OCI-LY1 (cell line): ENCODE results near the gene MOB1B.

Experiments used
- H2AFZ ChIP-seq: fragments of 200-600 bp; sonication (generic), shearing (Covaris generic); 2 replicates; pipeline ENCODE4 v1.6.0; 2014; ENCODE audit warnings: antibody characterized with exemption, mild to moderate bottlenecking, low read length
- H3F3A ChIP-seq: fragments of 200-600 bp; sonication (generic), shearing (Covaris generic); 2 replicates; pipeline ENCODE4 v1.6.0; 2014; ENCODE audit warnings: mild to moderate bottlenecking, antibody characterized with exemption, low read length, moderate library complexity; ENCODE audit not compliant: insufficient read depth
- H3K27ac ChIP-seq: fragments of 200-600 bp; sonication (generic); 2 replicates; pipeline ENCODE4 v1.5.1; 2014; ENCODE audit warnings: low read length, mixed run types, mild to moderate bottlenecking, low read depth; ENCODE audit not compliant: poor library complexity, severe bottlenecking
- H3K27me3 ChIP-seq: fragments of 200-600 bp; sonication (generic); 2 replicates; pipeline ENCODE4 v1.6.0; 2014; ENCODE audit warnings: antibody characterized with exemption, mild to moderate bottlenecking, low read length, moderate library complexity; ENCODE audit not compliant: insufficient read depth
- H3K36me3 ChIP-seq: fragments of 200-600 bp; sonication (generic); 2 replicates; pipeline ENCODE4 v1.6.1; 2014; ENCODE audit warnings: mild to moderate bottlenecking, antibody characterized with exemption, low read length, moderate library complexity, mixed read lengths; ENCODE audit not compliant: insufficient read depth
- H3K4me1 ChIP-seq: fragments of 200-600 bp; sonication (generic); 2 replicates; pipeline ENCODE4 v1.5.1; 2014; ENCODE audit warnings: mild to moderate bottlenecking, low read length, moderate library complexity; ENCODE audit not compliant: insufficient read depth, severe bottlenecking
- H3K4me2 ChIP-seq: fragments of 200-600 bp; sonication (generic), shearing (Covaris generic); 2 replicates; pipeline ENCODE4 v1.6.1; 2014; ENCODE audit warnings: low read length
- H3K4me3 ChIP-seq: fragments of 200-600 bp; sonication (generic); 2 replicates; pipeline ENCODE4 v1.5.1; 2014; ENCODE audit warnings: low read length, low read depth, mild to moderate bottlenecking, mixed read lengths; ENCODE audit not compliant: poor library complexity, severe bottlenecking
- H3K79me2 ChIP-seq: fragments of 200-600 bp; shearing (Covaris generic); 2 replicates; pipeline ENCODE4 v1.6.1; 2016; ENCODE audit warnings: mixed run types, low read length, mixed read lengths; ENCODE audit not compliant: insufficient read depth
- H3K9ac ChIP-seq: fragments of 200-600 bp; sonication (generic), shearing (Covaris generic); 2 replicates; pipeline ENCODE4 v1.6.1; 2014; ENCODE audit warnings: mild to moderate bottlenecking, low read length, mixed read lengths
- H3K9me2 ChIP-seq: fragments of 200-600 bp; sonication (generic), shearing (Covaris generic); 2 replicates; pipeline ENCODE4 v1.6.1; 2014; ENCODE audit warnings: low read depth, mild to moderate bottlenecking, low read length, mixed read lengths
- H3K9me3 ChIP-seq: fragments of 200-600 bp; shearing (Covaris generic); 2 replicates; pipeline ENCODE4 v1.6.1; 2014; ENCODE audit warnings: low read length, mixed read lengths
- H4K20me1 ChIP-seq: fragments of 200-600 bp; sonication (generic), shearing (Covaris generic); 2 replicates; pipeline ENCODE4 v1.6.0; 2016; ENCODE audit warnings: mild to moderate bottlenecking, low read length; ENCODE audit not compliant: insufficient read depth
- CTCF ChIP-seq: fragments of 200-600 bp; sonication (generic), shearing (Covaris generic); IDR thresholded peaks from 2 replicates; pipeline ENCODE4 v1.5.1; 2017; ENCODE audit warnings: mild to moderate bottlenecking, antibody characterized with exemption, low read length, moderate library complexity, mixed read lengths
- EZH2 ChIP-seq: fragments of 200-600 bp; sonication (generic), shearing (Covaris generic); IDR thresholded peaks from 2 replicates; pipeline ENCODE4 v1.8.0; 2017; ENCODE audit warnings: borderline replicate concordance, mixed run types, mild to moderate bottlenecking, antibody characterized with exemption, low read length, moderate library complexity, mixed read lengths

MOB1B gene

DNA sequence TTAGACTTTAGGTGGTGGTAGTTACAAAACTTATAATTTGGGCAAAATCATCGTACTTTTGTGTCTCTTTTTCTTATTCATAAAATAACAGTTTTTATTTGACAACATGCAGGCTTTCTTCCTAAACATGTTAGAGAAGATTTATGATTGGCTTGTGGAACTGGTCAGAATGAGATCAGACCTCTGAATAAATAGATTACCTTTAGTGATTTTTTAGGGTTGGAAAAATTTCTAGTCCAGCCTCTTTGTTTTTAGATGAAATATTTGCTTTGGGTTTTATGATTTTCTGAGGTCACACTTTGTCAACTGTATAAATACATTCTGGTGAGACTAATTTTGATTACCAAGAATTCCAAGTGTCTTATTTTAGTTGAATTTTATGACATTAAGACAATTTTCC lies 29.2 kb downstream of the MOB1B start:
- Histone ChIP-seq H3K27ac (peak overlapping the region; percentile 92), H3K27me3 (no peaks in the 10 kb centered on the region), H3K79me2 (peaks cover 63% of the 10 kb centered on the region), H3K4me2 (peak overlapping the region; percentile 47), H3K9ac (peak overlapping the region; percentile 52), H3F3A (peaks cover 2% of the 10 kb centered on the region; the same call in 1 of the 2 replicates), H3K36me3 (peaks cover 21% of the 10 kb centered on the region), H3K4me1 (peaks cover 51% of the 10 kb centered on the region), H3K4me3 (peak overlapping the region; percentile 10), H2AFZ (no peak overlapping the region), H3K9me2 (no peaks in the 10 kb centered on the region), H4K20me1 (no peaks in the 10 kb centered on the region), H3K9me3 (0 out of 2 replicates have a peak, but pooled peaks cover 2% of the 10 kb centered on the region)
- no peak for TF ChIP-seq EZH2
- no peak for TF ChIP-seq CTCF

DNA sequence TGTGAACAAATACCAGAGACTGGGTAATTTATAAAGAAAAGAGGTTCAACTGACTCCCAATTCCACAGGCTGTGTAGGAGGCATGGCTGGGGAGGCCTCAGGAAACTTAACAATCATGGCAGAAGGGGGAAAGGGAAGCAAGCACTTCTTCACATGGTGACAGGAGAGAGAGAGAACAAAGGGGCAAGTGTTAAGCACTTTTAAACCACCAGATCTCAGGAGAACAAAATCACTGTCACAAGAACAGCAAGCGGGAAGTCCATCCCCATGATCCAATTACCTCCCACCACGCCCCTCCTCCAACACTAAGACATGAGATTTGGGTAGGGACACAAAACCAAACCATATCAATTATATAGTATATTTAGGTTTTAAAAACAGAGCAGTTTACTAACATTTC lies 30.8 kb downstream of the MOB1B start:
- H3K9me2 ChIP-seq: no peaks in the 10 kb centered on the region
- 0 out of 2 replicates have a peak, but pooled peaks cover 2% of the 10 kb centered on the region for H3K9me3 ChIP-seq
- H3K4me2 ChIP-seq: no peak overlapping the region
- peaks cover 23% of the 10 kb centered on the region for H3K36me3 ChIP-seq
- no peaks in the 10 kb centered on the region for H3F3A ChIP-seq
- TF ChIP-seq EZH2 (no peak), CTCF (no peak)
- peaks cover 40% of the 10 kb centered on the region for H3K4me1 ChIP-seq
- H4K20me1 ChIP-seq: no peaks in the 10 kb centered on the region
- no peak overlapping the region for H3K27ac ChIP-seq
- H3K4me3 ChIP-seq: no peak overlapping the region
- no peak overlapping the region for H3K9ac ChIP-seq
- peaks cover 71% of the 10 kb centered on the region for H3K79me2 ChIP-seq
- H2AFZ ChIP-seq: no peak overlapping the region
- H3K27me3 ChIP-seq: no peaks in the 10 kb centered on the region

- Histone ChIP-seq H3K27ac (no peak overlapping the region), H3K4me3 (no peak overlapping the region), H3K4me1 (peaks cover 43% of the 10 kb centered on the region), H2AFZ (no peak overlapping the region), H3K4me2 (no peak overlapping the region), H3K79me2 (peaks cover 66% of the 10 kb centered on the region), H4K20me1 (no peaks in the 10 kb centered on the region), H3K36me3 (peaks cover 18% of the 10 kb centered on the region; the same call in 1 of the 2 replicates), H3K9me2 (no peaks in the 10 kb centered on the region), H3F3A (no peaks in the 10 kb centered on the region), H3K27me3 (no peaks in the 10 kb centered on the region), H3K9me3 (0 out of 2 replicates have a peak, but pooled peaks cover 2% of the 10 kb centered on the region), H3K9ac (no peak overlapping the region)
- TF ChIP-seq CTCF (no peak), EZH2 (no peak)
These were observed 33.0 kb downstream of the MOB1B start for GRCh38 chr4:70935038-70935695.
